GM12878 (cell line): ENCODE results near the gene ACTBL2. TPM values are rescaled to one million over a fixed set of nuclear protein-coding genes. Genes with fewer than 3 reads are reported as not detected.

Experiments
- ATAC-seq: fragments of 200-7000 bp; cut with Tn5 transposase; 3 replicates; pipeline ENCODE4 v1.9.1; 2020; ENCODE audit warnings: mild to moderate bottlenecking, moderate library complexity
- BruUV-seq: library from RNA; stranded (reverse); fragments of 400-500 nt; replicated peaks from 2 replicates; lab custom pipeline; 2021; lab: Mats Ljungman, UMichigan
- CTCF ChIA-PET: fragments of 300-600 bp; sonication (Branson Sonifier 250); formaldehyde crosslinking; extraction: SDS; loops from one replicate; lab custom pipeline; 2021; ENCODE audit warnings: inconsistent platforms; lab: Yijun Ruan, JAX
- POLR2A ChIA-PET: fragments of 350-600 bp; formaldehyde crosslinking; extraction: SDS; loops from one replicate; lab custom pipeline; 2021; ENCODE audit warnings: inconsistent platforms; lab: Charles Lee
- RAD21 ChIA-PET: fragments of 300-600 bp; sonication (Branson Sonifier 250); formaldehyde crosslinking; loops from one replicate; lab custom pipeline; 2023; ENCODE audit warnings: antibody characterized with exemption; ENCODE audit not compliant: unreplicated experiment; lab: Charles Lee
- SMC1A ChIA-PET: fragments of 300-600 bp; sonication (Branson Sonifier 250); formaldehyde crosslinking; loops from one replicate; lab custom pipeline; 2023; ENCODE audit not compliant: unreplicated experiment, uncharacterized antibody; lab: Charles Lee
- DNase-seq: peaks from one replicate; pipeline ENCODE4 v3.0.0-alpha.2; 2011; ENCODE audit warnings: low read depth, low spot score
- FAIRE-seq: peaks from 3 replicates; lab custom pipeline; 2011; peaks lifted over from hg19 to GRCh38; lab: Jason Lieb, UNC
- H2AFZ ChIP-seq: 2 replicates; pipeline ENCODE4 v1.6.0; 2011; ENCODE audit warnings: low read depth, low read length, control low read depth; ENCODE audit not compliant: control insufficient read depth
- H3K27ac ChIP-seq: 2 replicates; pipeline ENCODE4 v1.5.1; 2011; ENCODE audit warnings: control low read depth; ENCODE audit not compliant: control insufficient read depth, insufficient read depth
- H3K27me3 ChIP-seq, 2 experiments: replicated peaks in 1 of 2; 2 replicates each; pipeline versions ENCODE4 v1.6.0 to v1.6.1; 2011; ENCODE audit warnings: low read length in 1 of 2; ENCODE audit not compliant: control insufficient read depth in 2 of 2, insufficient read depth in 2 of 2
- H3K36me3 ChIP-seq, 2 experiments: 2 replicates each; pipeline ENCODE4 v1.5.1; 2011; ENCODE audit warnings: low read length in 1 of 2; ENCODE audit not compliant: control insufficient read depth in 2 of 2, insufficient read depth in 2 of 2
- H3K4me1 ChIP-seq: 2 replicates; pipeline ENCODE4 v1.6.1; 2011; ENCODE audit warnings: mild to moderate bottlenecking, low read length, moderate library complexity, mixed read lengths; ENCODE audit not compliant: control insufficient read depth, insufficient read depth
- H3K4me2 ChIP-seq: 2 replicates; pipeline ENCODE4 v1.6.0; 2011; ENCODE audit warnings: control low read depth; ENCODE audit not compliant: control insufficient read depth, insufficient read depth
- H3K4me3 ChIP-seq: fragments of 200-600 bp; sonication (generic); 2 replicates; pipeline ENCODE4 v1.5.1; 2016
- H3K79me2 ChIP-seq: 2 replicates; pipeline ENCODE4 v1.6.0; 2011; ENCODE audit warnings: low read length; ENCODE audit not compliant: control insufficient read depth, insufficient read depth
- H3K9ac ChIP-seq: 2 replicates; pipeline ENCODE4 v1.8.0; 2011; ENCODE audit warnings: low read length, control low read depth, mixed read lengths; ENCODE audit not compliant: control insufficient read depth, insufficient read depth
- H3K9me3 ChIP-seq: replicated peaks from 3 replicates; pipeline ENCODE4 v1.5.1; 2011; ENCODE audit warnings: mild to moderate bottlenecking, low read length; ENCODE audit not compliant: control insufficient read depth, insufficient read depth
- H4K20me1 ChIP-seq: 2 replicates; pipeline ENCODE4 v1.6.0; 2011; ENCODE audit not compliant: control insufficient read depth, insufficient read depth
- CBX5 ChIP-seq: sonication (generic); IDR thresholded peaks from 2 replicates; pipeline ENCODE4 v1.6.1; 2016; ENCODE audit warnings: low read depth, moderate library complexity, mild to moderate bottlenecking, inconsistent platforms
- EP300 ChIP-seq, 2 experiments: fragments of 150-350 bp in 1 of 2; IDR thresholded peaks; 2 replicates each; pipeline ENCODE4 v1.6.1; 2011 to 2012; ENCODE audit warnings: low read depth in 2 of 2, low read length in 2 of 2, borderline replicate concordance in 1 of 2, improper control_type of control experiment in 1 of 2, inconsistent platforms in 1 of 2; ENCODE audit not compliant: control insufficient read depth in 1 of 2
- HCFC1 ChIP-seq: fragments of 150-350 bp; IDR thresholded peaks from 2 replicates; pipeline ENCODE4 v1.6.1; 2014; ENCODE audit warnings: low read length
- HDAC6 ChIP-seq: fragments of 200-600 bp; sonication (generic); IDR thresholded peaks from one replicate; pipeline ENCODE4 v1.8.0; 2017; ENCODE audit warnings: antibody characterized with exemption; ENCODE audit not compliant: unreplicated experiment
- MEF2A ChIP-seq: IDR thresholded peaks from 2 replicates; pipeline ENCODE4 v1.6.1; 2011; ENCODE audit warnings: low read depth, mild to moderate bottlenecking, low read length, moderate library complexity; ENCODE audit not compliant: insufficient read depth
- POLR2A ChIP-seq: IDR thresholded peaks from 2 replicates; pipeline ENCODE4 v1.6.1; 2011; ENCODE audit warnings: low read depth, mild to moderate bottlenecking, low read length
- WRNIP1 ChIP-seq: IDR thresholded peaks from 2 replicates; pipeline ENCODE4 v1.6.1; 2011; ENCODE audit warnings: low read depth, low read length, improper control_type of control experiment, borderline replicate concordance
- in situ Hi-C: fragments of 300-500 bp; cut with MboI; formaldehyde crosslinking; loops from 9 replicates; pipeline ENCODE4 v1.14.3; 2018; ENCODE audit warnings: mixed read lengths
- intact Hi-C: fragments of 100-400 bp; cut with micrococcal nuclease; formaldehyde crosslinking; loops from one replicate; pipeline ENCODE4 v1.14.2; 2022; ENCODE audit not compliant: unreplicated experiment
- polyA plus RNA-seq, 11 experiments: library from polyadenylated mRNA; depleted of rRNA in 4 of 11; unstranded in 6 of 11; stranded (reverse) in 5 of 11; fragments of >200 nt; fragmentation: Nextera tagmentation in 4 of 11; fragmentation: Illumina TruSeq in 1 of 11; extraction: Ambion mirVana in 4 of 11; extraction: Trizol in 1 of 11; gene quantifications; 1 replicate in 1 of 11; 2 replicates in 10 of 11; pipeline versions ENCODE4 v1.2.1 to v1.2.3, GENCODE V29; 2011 to 2016; ENCODE audit warnings: inconsistent platforms in 2 of 11, missing spikeins in 2 of 11, low read depth in 1 of 11
- total RNA-seq, 4 experiments: library from RNA; depleted of rRNA in 3 of 4; stranded (reverse); fragments of >200 nt in 3 of 4; fragmentation: Illumina TruSeq in 1 of 4; extraction: Trizol in 1 of 4; gene quantifications; 2 replicates each; pipeline versions ENCODE4 v1.2.1 to v1.2.3, GENCODE V29; 2013 to 2021
- TF ChIP-seq, protein P1 (sequence below): fragments of 450-650 bp; IDR thresholded peaks from 2 replicates; pipeline ENCODE4 v1.6.1; 2017; ENCODE audit warnings: borderline replicate concordance
- TF ChIP-seq, protein P2 (sequence below): fragments of 450-650 bp; IDR thresholded peaks from 2 replicates; pipeline ENCODE4 v1.6.1; 2017; ENCODE audit warnings: mild to moderate bottlenecking
- TF ChIP-seq, protein P3 (sequence below): IDR thresholded peaks from 2 replicates; pipeline ENCODE4 v1.6.1; 2011; ENCODE audit warnings: low read depth, mild to moderate bottlenecking, low read length, moderate library complexity, borderline replicate concordance; ENCODE audit errors: extremely low read depth
- TF ChIP-seq, protein P4 (sequence below): fragments of 450-650 bp; IDR thresholded peaks from 2 replicates; pipeline ENCODE4 v1.6.1; 2016; ENCODE audit warnings: mild to moderate bottlenecking

The ACTBL2 gene
- total and polyA plus RNA-seq, 10 of the 15 experiments (the other 5 are each of a cell fraction or from before 2014, with no cell fraction given), result 0.04 to 0.06 (median 0.04) TPM; not detected in 7

DNA sequence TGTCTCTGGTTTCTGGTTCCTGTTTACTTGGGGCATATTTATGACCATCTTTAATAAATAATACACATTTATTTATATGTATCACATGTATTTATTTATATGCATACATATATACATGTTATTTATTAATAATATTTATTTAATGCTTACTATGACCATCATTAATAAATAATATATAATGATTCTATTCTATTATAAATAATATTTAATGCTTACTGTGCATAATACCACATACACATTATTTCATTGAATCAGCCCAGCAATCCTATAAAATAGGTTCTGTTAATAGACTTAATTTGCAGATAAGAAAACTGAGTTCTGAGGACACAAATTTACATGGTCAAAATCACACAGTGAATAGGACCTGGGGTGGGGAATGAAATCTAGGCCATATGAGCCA lies 24.2 kb downstream of the ACTBL2 start:
- no peaks in the 10 kb centered on the region for H3K9me3 ChIP-seq
- ATAC-seq, result no peak
- no peak overlapping the region for H3K9ac ChIP-seq
- TF ChIP-seq, protein P1, sequence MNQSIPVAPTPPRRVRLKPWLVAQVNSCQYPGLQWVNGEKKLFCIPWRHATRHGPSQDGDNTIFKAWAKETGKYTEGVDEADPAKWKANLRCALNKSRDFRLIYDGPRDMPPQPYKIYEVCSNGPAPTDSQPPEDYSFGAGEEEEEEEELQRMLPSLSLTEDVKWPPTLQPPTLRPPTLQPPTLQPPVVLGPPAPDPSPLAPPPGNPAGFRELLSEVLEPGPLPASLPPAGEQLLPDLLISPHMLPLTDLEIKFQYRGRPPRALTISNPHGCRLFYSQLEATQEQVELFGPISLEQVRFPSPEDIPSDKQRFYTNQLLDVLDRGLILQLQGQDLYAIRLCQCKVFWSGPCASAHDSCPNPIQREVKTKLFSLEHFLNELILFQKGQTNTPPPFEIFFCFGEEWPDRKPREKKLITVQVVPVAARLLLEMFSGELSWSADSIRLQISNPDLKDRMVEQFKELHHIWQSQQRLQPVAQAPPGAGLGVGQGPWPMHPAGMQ, result no peak
- TF ChIP-seq, protein P2, sequence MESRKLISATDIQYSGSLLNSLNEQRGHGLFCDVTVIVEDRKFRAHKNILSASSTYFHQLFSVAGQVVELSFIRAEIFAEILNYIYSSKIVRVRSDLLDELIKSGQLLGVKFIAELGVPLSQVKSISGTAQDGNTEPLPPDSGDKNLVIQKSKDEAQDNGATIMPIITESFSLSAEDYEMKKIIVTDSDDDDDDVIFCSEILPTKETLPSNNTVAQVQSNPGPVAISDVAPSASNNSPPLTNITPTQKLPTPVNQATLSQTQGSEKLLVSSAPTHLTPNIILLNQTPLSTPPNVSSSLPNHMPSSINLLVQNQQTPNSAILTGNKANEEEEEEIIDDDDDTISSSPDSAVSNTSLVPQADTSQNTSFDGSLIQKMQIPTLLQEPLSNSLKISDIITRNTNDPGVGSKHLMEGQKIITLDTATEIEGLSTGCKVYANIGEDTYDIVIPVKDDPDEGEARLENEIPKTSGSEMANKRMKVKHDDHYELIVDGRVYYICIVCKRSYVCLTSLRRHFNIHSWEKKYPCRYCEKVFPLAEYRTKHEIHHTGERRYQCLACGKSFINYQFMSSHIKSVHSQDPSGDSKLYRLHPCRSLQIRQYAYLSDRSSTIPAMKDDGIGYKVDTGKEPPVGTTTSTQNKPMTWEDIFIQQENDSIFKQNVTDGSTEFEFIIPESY, result no peak
- TF ChIP-seq, protein P3, sequence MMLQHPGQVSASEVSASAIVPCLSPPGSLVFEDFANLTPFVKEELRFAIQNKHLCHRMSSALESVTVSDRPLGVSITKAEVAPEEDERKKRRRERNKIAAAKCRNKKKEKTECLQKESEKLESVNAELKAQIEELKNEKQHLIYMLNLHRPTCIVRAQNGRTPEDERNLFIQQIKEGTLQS, result no peak
- TF ChIP-seq WRNIP1 (no peak), CBX5 (no peak), MEF2A (no peak), HCFC1 (no peak), HDAC6 (no peak), EP300 (IDR thresholded peaks at IDR 0.05; ENCODE audit: borderline replicate concordance in 1 of 2, control insufficient read depth in 1 of 2, low read depth in 2 of 2, low read length in 2 of 2) (no peak), POLR2A (no peak)
- TF ChIP-seq, protein P4, sequence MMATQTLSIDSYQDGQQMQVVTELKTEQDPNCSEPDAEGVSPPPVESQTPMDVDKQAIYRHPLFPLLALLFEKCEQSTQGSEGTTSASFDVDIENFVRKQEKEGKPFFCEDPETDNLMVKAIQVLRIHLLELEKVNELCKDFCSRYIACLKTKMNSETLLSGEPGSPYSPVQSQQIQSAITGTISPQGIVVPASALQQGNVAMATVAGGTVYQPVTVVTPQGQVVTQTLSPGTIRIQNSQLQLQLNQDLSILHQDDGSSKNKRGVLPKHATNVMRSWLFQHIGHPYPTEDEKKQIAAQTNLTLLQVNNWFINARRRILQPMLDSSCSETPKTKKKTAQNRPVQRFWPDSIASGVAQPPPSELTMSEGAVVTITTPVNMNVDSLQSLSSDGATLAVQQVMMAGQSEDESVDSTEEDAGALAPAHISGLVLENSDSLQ, result no peak
- SMC1A ChIA-PET, result no interaction called here
- H3K4me3 ChIP-seq, result no peak overlapping the region
- no TSS peak for BruUV-seq
- H3K36me3 ChIP-seq, result no peaks in the 10 kb centered on the region
- H3K4me1 ChIP-seq, result no peaks in the 10 kb centered on the region
- H3K27ac ChIP-seq, result no peak overlapping the region
- RAD21 ChIA-PET, result no interaction called here
- in situ Hi-C loops, result no loop called here
- no peak overlapping the region for H2AFZ ChIP-seq
- no peak for DNase-seq
- intact Hi-C loops, result no loop called here
- no peaks in the 10 kb centered on the region for H3K79me2 ChIP-seq
- CTCF ChIA-PET, result no interaction called here
- no peak overlapping the region for H3K4me2 ChIP-seq
- no peak for FAIRE-seq
- no peaks in the 10 kb centered on the region for H4K20me1 ChIP-seq
- POLR2A ChIA-PET, result no interaction called here
- no peaks in the 10 kb centered on the region for H3K27me3 ChIP-seq
